Breast epithelium (tissue), 4 donors: ENCODE measurements around the gene RNF212. TPM values are rescaled to one million over a fixed set of nuclear protein-coding genes. Genes with fewer than 3 reads are reported as not detected.

Source experiments
- DNase-seq, 2 donors: peaks; one replicate each; pipeline ENCODE4 v3.0.0-alpha.2; 2019; ENCODE audit warnings: low spot score in 2 of 2
- H3K27ac ChIP-seq, 2 donors: fragments of 200-600 bp; sonication (generic) in 1 of 2; one replicate each; pipeline ENCODE4 v1.5.1; 2016 to 2019; ENCODE audit warnings: mild to moderate bottlenecking in 1 of 2
- H3K27me3 ChIP-seq, 2 donors: fragments of 200-600 bp; sonication (generic) in 1 of 2; one replicate each; pipeline versions ENCODE4 v1.5.1 to v1.6.0; 2017 to 2019; ENCODE audit warnings: control low read depth in 1 of 2, mild to moderate bottlenecking in 1 of 2
- H3K36me3 ChIP-seq: fragments of 200-600 bp; one replicate; pipeline ENCODE4 v1.5.1; 2019
- H3K4me1 ChIP-seq, 2 donors: fragments of 200-600 bp; sonication (generic); one replicate each; pipeline ENCODE4 v1.5.1; 2016 to 2019; ENCODE audit warnings: control low read depth in 1 of 2
- H3K4me3 ChIP-seq, 3 donors: fragments of 200-600 bp; sonication (generic); 1 replicate in 2 of 3; 2 replicates in 1 of 3; pipeline ENCODE4 v1.5.1; 2016 to 2019; ENCODE audit warnings: mild to moderate bottlenecking in 3 of 3, moderate library complexity in 2 of 3
- H3K9me3 ChIP-seq, 2 donors: fragments of 200-600 bp; sonication (generic) in 1 of 2; one replicate each; pipeline ENCODE4 v1.5.1; 2016 to 2019; ENCODE audit warnings: control low read depth in 1 of 2
- CTCF ChIP-seq, 3 donors: fragments of 450-650 bp; IDR thresholded peaks; one replicate each; pipeline ENCODE4 v1.5.1; 2016 to 2017; ENCODE audit warnings: antibody characterized with exemption in 3 of 3, mild to moderate bottlenecking in 3 of 3, moderate library complexity in 3 of 3
- POLR2A ChIP-seq: fragments of 450-650 bp; IDR thresholded peaks from one replicate; pipeline ENCODE4 v1.6.1; 2016; ENCODE audit warnings: antibody characterized with exemption, mild to moderate bottlenecking, moderate library complexity
- POLR2AphosphoS5 ChIP-seq, 3 donors: sonication (generic); formaldehyde crosslinking; IDR thresholded peaks; one replicate each; pipeline ENCODE4 v1.6.1; 2017; ENCODE audit warnings: antibody characterized with exemption in 3 of 3
- intact Hi-C: fragments of 100-400 bp; cut with DNase I; formaldehyde crosslinking; loops from one replicate; pipeline ENCODE4 v1.15.1; 2023; ENCODE audit warnings: low total_unique reads
- total RNA-seq, 3 donors: library from RNA; depleted of rRNA; stranded (reverse); fragments of >200 nt; gene quantifications; one replicate each; pipeline ENCODE4 v1.1.0, GENCODE V29; 2016

RNF212 gene
- total RNA-seq, 3 donors from 2014 or later, result 5.1 to 15.7 (median 6.4) TPM

GRCh38 chr4:1031956-1032795 lies 81.2 kb downstream of the RNF212 start:
- H3K36me3 ChIP-seq, result no peaks in the 10 kb centered on the region
- no peaks in the 10 kb centered on the region for H3K9me3 ChIP-seq
- no peak for DNase-seq
- H3K27me3 ChIP-seq, result peaks cover 3 to 25% of the 10 kb centered on the region in 2 donors
- intact Hi-C loops, result no loop called here
- H3K4me1 ChIP-seq, result peaks cover 0 to 16% of the 10 kb centered on the region in 2 donors
- TF ChIP-seq POLR2AphosphoS5 (IDR thresholded peaks at IDR 0.05) (no peak), CTCF (IDR thresholded peaks at IDR 0.05) (peak in 1 of 3 donors; percentile 11), POLR2A (no peak)
- H3K27ac ChIP-seq, result no peak overlapping the region
- no peak overlapping the region for H3K4me3 ChIP-seq

- Histone ChIP-seq H3K4me1 (peaks cover 0 to 16% of the 10 kb centered on the region in 2 donors), H3K27ac (no peak overlapping the region), H3K9me3 (no peaks in the 10 kb centered on the region), H3K27me3 (peaks cover 3 to 25% of the 10 kb centered on the region in 2 donors), H3K4me3 (no peak overlapping the region), H3K36me3 (no peaks in the 10 kb centered on the region)
- TF ChIP-seq POLR2A, result no peak
- TF ChIP-seq CTCF (IDR thresholded peaks at IDR 0.05), result no peak
- no peak for TF ChIP-seq POLR2AphosphoS5 (IDR thresholded peaks at IDR 0.05)
- intact Hi-C loops, result no loop called here
- no peak for DNase-seq
Observed at GRCh38 chr4:1031346-1031745, 82.0 kb downstream of the RNF212 start.

GRCh38 chr4:1030559-1030958 lies 82.8 kb downstream of the RNF212 start:
- Histone ChIP-seq H3K27ac (no peak overlapping the region), H3K27me3 (peaks cover 3 to 25% of the 10 kb centered on the region in 2 donors), H3K36me3 (no peaks in the 10 kb centered on the region), H3K4me3 (no peak overlapping the region), H3K9me3 (no peaks in the 10 kb centered on the region), H3K4me1 (peaks cover 0 to 16% of the 10 kb centered on the region in 2 donors)
- intact Hi-C loops, result no loop called here
- TF ChIP-seq POLR2A (no peak), CTCF (IDR thresholded peaks at IDR 0.05) (no peak), POLR2AphosphoS5 (IDR thresholded peaks at IDR 0.05) (no peak)
- no peak for DNase-seq

GRCh38 chr4:1030031-1030430 lies 83.3 kb downstream of the RNF212 start:
- Histone ChIP-seq H3K27me3 (peaks cover 3 to 25% of the 10 kb centered on the region in 2 donors), H3K4me1 (peaks cover 0 to 13% of the 10 kb centered on the region in 2 donors), H3K36me3 (no peaks in the 10 kb centered on the region), H3K27ac (no peak overlapping the region), H3K4me3 (no peak overlapping the region), H3K9me3 (no peaks in the 10 kb centered on the region)
- intact Hi-C loops, result no loop called here
- TF ChIP-seq CTCF (IDR thresholded peaks at IDR 0.05), result no peak
- TF ChIP-seq POLR2A, result no peak
- TF ChIP-seq POLR2AphosphoS5 (IDR thresholded peaks at IDR 0.05), result no peak
- no peak for DNase-seq

GRCh38 chr4:1029529-1029928 lies 83.8 kb downstream of the RNF212 start:
- H3K27me3 ChIP-seq, result peaks cover 3 to 25% of the 10 kb centered on the region in 2 donors
- H3K36me3 ChIP-seq, result no peaks in the 10 kb centered on the region
- no peak for TF ChIP-seq CTCF (IDR thresholded peaks at IDR 0.05)
- no peak for TF ChIP-seq POLR2A
- no peak for TF ChIP-seq POLR2AphosphoS5 (IDR thresholded peaks at IDR 0.05)
- no peak overlapping the region for H3K27ac ChIP-seq
- intact Hi-C loops, result no loop called here
- no peak overlapping the region for H3K4me3 ChIP-seq
- H3K9me3 ChIP-seq, result no peaks in the 10 kb centered on the region
- H3K4me1 ChIP-seq, result peaks cover 0 to 12% of the 10 kb centered on the region in 2 donors
- DNase-seq, result no peak
